ENCODE measurements around the gene TUBE1.

DNA sequence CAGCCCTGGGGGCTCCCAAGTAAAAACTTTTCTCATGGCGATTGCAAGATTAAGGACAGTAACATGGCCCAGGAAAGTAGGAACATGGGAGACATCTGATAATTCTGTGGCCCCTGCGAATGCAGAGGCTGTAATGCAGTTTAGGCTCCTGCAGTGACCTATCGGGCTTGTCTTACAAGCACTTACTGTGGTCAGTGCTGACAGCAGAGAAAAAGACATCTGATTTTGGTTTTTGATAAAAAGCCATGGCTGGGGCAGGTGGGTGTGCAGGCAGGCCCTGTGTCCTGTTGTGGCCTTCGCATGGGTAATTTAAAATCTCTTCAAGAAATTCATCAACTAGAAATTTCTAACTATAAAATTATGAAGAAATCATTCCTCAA lies 52.7 kb downstream of the TUBE1 start:
- TF ChIP-seq POLR2AphosphoS5 (IDR thresholded peaks at IDR 0.05; ENCODE audit: insufficient read depth, low read depth, low read length) (no peak), EZH2 (IDR thresholded peaks at IDR 0.05; ENCODE audit: borderline replicate concordance, low read depth, low read length, severe bottlenecking) (no peak), GATA2 (IDR thresholded peaks at IDR 0.05; ENCODE audit: insufficient read depth, insufficient read length, low read depth, low read length) (no peak)
- TF ChIP-seq, protein P1, sequence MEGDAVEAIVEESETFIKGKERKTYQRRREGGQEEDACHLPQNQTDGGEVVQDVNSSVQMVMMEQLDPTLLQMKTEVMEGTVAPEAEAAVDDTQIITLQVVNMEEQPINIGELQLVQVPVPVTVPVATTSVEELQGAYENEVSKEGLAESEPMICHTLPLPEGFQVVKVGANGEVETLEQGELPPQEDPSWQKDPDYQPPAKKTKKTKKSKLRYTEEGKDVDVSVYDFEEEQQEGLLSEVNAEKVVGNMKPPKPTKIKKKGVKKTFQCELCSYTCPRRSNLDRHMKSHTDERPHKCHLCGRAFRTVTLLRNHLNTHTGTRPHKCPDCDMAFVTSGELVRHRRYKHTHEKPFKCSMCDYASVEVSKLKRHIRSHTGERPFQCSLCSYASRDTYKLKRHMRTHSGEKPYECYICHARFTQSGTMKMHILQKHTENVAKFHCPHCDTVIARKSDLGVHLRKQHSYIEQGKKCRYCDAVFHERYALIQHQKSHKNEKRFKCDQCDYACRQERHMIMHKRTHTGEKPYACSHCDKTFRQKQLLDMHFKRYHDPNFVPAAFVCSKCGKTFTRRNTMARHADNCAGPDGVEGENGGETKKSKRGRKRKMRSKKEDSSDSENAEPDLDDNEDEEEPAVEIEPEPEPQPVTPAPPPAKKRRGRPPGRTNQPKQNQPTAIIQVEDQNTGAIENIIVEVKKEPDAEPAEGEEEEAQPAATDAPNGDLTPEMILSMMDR (IDR thresholded peaks at IDR 0.05; ENCODE audit: extremely low read depth in 1 of 2, insufficient read depth in 1 of 2, low read depth in 1 of 2, low read length in 2 of 2): no peak
- TF ChIP-seq, protein P2, sequence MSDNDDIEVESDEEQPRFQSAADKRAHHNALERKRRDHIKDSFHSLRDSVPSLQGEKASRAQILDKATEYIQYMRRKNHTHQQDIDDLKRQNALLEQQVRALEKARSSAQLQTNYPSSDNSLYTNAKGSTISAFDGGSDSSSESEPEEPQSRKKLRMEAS (IDR thresholded peaks at IDR 0.05; ENCODE audit: insufficient read depth, insufficient read length): no peak

All from endothelial cell of umbilical vein (primary cell).